ENCODE data around the gene DHRSX.
"Not testable (repeated sequence)": the region's sequence is repeated elsewhere in the genome, so short reads cannot be mapped to it uniquely, and the experiment has no call there.

Gene DHRSX

GRCh38 chrX:2519638-2520037 lies 18.9 kb upstream of the DHRSX start:
- not testable (repeated sequence) for DNase-seq

GRCh38 chrX:2517055-2517454 lies 16.3 kb upstream of the DHRSX start:
- no peak for DNase-seq

GRCh38 chrX:2516623-2517022 lies 15.8 kb upstream of the DHRSX start:
- no peak for DNase-seq

GRCh38 chrX:2514131-2514530 lies 13.4 kb upstream of the DHRSX start:
- DNase-seq, result no peak

GRCh38 chrX:2513121-2513664 lies 12.4 kb upstream of the DHRSX start:
- DNase-seq, result no peak

- DNase-seq, result no peak
Measured at GRCh38 chrX:2512501-2512900, 11.7 kb upstream of the DHRSX start.

- DNase-seq, result no peak
Measured at GRCh38 chrX:2511326-2511725, 10.6 kb upstream of the DHRSX start.

- DNase-seq, result no peak
Measured at GRCh38 chrX:2508648-2509335, 8.0 kb upstream of the DHRSX start.

GRCh38 chrX:2507904-2508627 lies 7.3 kb upstream of the DHRSX start:
- no peak for DNase-seq

GRCh38 chrX:2507196-2507595 lies 6.4 kb upstream of the DHRSX start:
- no peak for DNase-seq

- not testable (repeated sequence) for DNase-seq
Measured at GRCh38 chrX:2505341-2505740, 4.6 kb upstream of the DHRSX start.

- no peak for DNase-seq
Measured at GRCh38 chrX:2504706-2505332, 4.0 kb upstream of the DHRSX start.

GRCh38 chrX:2503591-2504500 lies 3.1 kb upstream of the DHRSX start:
- DNase-seq, result no peak

GRCh38 chrX:2502668-2503519 lies 2.1 kb upstream of the DHRSX start:
- no peak for DNase-seq

- no peak for DNase-seq
Measured at GRCh38 chrX:2502120-2502667, 1.4 kb upstream of the DHRSX start.

GRCh38 chrX:2501559-2502102 lies 855 bp upstream of the DHRSX start:
- DNase-seq, result no peak

- DNase-seq, result peak; percentile 13
Measured at GRCh38 chrX:2500091-2500802, 529 bp downstream of the DHRSX start.

- no peak for DNase-seq
Measured at GRCh38 chrX:2499507-2499906, 1.3 kb downstream of the DHRSX start.

GRCh38 chrX:2498781-2499302 lies 1.9 kb downstream of the DHRSX start:
- no peak for DNase-seq
